SH-SY5Y (cell line): ENCODE results near the gene EVC2.

Source experiments
- GATA2 ChIP-seq: IDR thresholded peaks from 2 replicates; pipeline ENCODE4 v1.6.1; 2011; ENCODE audit warnings: mild to moderate bottlenecking, low read depth, low read length
- GATA3 ChIP-seq: IDR thresholded peaks from 2 replicates; pipeline ENCODE4 v1.6.1; 2011; ENCODE audit warnings: low read depth, mild to moderate bottlenecking, low read length, moderate library complexity

DNA sequence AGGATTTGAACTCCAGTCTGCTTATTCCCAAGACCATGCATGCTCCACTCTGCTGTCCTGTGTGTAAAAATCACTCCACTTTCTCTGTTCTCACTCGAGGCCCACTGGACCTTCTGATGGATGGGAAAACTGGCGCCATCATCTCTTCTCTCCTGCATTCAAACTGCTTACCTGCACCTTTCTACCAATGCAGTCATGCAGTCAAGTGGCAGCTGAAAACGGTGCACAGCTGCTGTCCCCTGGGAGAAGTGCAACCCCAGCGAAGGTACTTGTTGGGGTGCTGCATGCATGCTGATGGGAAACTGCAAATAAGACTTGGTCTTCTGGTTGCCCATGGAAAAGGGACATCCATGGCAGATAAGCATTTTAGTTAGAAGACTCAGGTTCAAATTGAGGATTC is 147.1 kb downstream of the EVC2 start:
- TF ChIP-seq GATA2 (no peak), GATA3 (no peak)
